Osteocyte (in vitro differentiated cells): ENCODE data around the gene STIMATE. TPM values are rescaled to one million over a fixed set of nuclear protein-coding genes. Genes with fewer than 3 reads are reported as not detected.

Source experiments
- DNase-seq: peaks from one replicate; pipeline ENCODE4 v3.0.0; 2021; ENCODE audit warnings: mixed read lengths; ENCODE audit not compliant: unreplicated experiment; ENCODE audit errors: extremely low spot score
- H3K27ac Mint-ChIP-seq: one replicate; pipeline ENCODE4 v1.8.0; 2021; ENCODE audit warnings: mild to moderate bottlenecking, mixed read lengths; ENCODE audit not compliant: unreplicated experiment
- H3K27me3 Mint-ChIP-seq: one replicate; pipeline ENCODE4 v1.8.0; 2021; ENCODE audit warnings: mixed read lengths; ENCODE audit not compliant: unreplicated experiment
- H3K36me3 Mint-ChIP-seq: one replicate; pipeline ENCODE4 v1.8.0; 2021; ENCODE audit warnings: mixed read lengths; ENCODE audit not compliant: unreplicated experiment
- H3K4me1 Mint-ChIP-seq: one replicate; pipeline ENCODE4 v1.8.0; 2021; ENCODE audit warnings: mixed read lengths; ENCODE audit not compliant: unreplicated experiment
- H3K4me3 Mint-ChIP-seq: one replicate; pipeline ENCODE4 v1.8.0; 2021; ENCODE audit warnings: mild to moderate bottlenecking, moderate library complexity, mixed read lengths; ENCODE audit not compliant: unreplicated experiment
- H3K9me3 Mint-ChIP-seq: one replicate; pipeline ENCODE4 v1.8.0; 2021; ENCODE audit warnings: mixed read lengths; ENCODE audit not compliant: unreplicated experiment
- total RNA-seq: library from RNA; stranded (reverse); gene quantifications from 2 replicates; pipeline ENCODE4 v1.2.1, GENCODE V29; 2021
- TF ChIP-seq, protein P1 (sequence below): fragments of 200-600 bp; sonication (generic); IDR thresholded peaks from 2 replicates; pipeline ENCODE4 v1.5.0; 2021; ENCODE audit warnings: antibody characterized with exemption, mild to moderate bottlenecking, moderate library complexity

The STIMATE gene
- total RNA-seq, 1 donor from 2014 or later, result 25.3 TPM

DNA sequence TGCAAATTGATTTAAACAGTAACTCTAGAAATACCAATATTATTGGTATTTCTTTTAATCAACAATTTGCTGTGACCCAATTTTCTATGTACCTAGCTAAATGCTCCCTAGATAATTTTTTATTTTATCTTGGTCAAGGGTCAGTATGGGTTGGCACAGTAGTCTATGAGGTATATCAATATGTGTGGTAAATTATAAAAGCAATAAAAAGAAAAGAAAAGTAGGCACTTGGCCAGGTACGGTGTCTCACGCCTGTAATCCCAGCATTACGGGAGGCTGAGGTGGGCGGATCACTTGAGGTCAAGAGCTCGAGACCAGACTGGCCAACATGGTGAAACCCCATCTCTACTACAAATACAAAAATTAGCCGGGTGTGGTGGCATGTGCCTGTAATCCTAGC is 34.0 kb upstream of the STIMATE start:
- H3K4me1 Mint-ChIP-seq, result no peaks in the 10 kb centered on the region
- no peaks in the 10 kb centered on the region for H3K9me3 Mint-ChIP-seq
- H3K27me3 Mint-ChIP-seq, result no peaks in the 10 kb centered on the region
- DNase-seq, result no peak
- peaks cover 3% of the 10 kb centered on the region for H3K36me3 Mint-ChIP-seq
- no peak overlapping the region for H3K27ac Mint-ChIP-seq
- TF ChIP-seq, protein P1, sequence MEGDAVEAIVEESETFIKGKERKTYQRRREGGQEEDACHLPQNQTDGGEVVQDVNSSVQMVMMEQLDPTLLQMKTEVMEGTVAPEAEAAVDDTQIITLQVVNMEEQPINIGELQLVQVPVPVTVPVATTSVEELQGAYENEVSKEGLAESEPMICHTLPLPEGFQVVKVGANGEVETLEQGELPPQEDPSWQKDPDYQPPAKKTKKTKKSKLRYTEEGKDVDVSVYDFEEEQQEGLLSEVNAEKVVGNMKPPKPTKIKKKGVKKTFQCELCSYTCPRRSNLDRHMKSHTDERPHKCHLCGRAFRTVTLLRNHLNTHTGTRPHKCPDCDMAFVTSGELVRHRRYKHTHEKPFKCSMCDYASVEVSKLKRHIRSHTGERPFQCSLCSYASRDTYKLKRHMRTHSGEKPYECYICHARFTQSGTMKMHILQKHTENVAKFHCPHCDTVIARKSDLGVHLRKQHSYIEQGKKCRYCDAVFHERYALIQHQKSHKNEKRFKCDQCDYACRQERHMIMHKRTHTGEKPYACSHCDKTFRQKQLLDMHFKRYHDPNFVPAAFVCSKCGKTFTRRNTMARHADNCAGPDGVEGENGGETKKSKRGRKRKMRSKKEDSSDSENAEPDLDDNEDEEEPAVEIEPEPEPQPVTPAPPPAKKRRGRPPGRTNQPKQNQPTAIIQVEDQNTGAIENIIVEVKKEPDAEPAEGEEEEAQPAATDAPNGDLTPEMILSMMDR, result no peak
- H3K4me3 Mint-ChIP-seq, result no peak overlapping the region

DNA sequence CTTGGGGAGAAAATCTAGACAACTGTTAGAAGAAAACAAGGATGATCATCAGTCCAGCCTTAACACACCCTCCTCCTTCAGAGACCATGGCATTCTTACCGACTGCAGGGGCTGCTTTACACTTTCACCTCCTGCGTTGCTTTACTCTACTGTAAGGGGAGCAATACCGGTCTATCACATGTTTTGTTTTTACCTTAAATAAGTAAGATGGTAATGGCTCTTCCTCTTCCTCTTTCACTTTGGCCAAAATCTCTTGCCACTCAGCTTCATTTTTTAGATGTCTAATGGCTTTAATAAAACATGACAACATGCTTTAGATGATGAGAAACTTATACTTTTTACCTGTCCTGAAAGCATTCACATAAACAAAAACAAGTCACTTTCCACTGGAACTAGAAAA is 33.4 kb upstream of the STIMATE start:
- Mint-ChIP-seq H3K4me3 (no peak overlapping the region), H3K36me3 (peaks cover 3% of the 10 kb centered on the region), H3K27ac (no peak overlapping the region), H3K27me3 (no peaks in the 10 kb centered on the region), H3K4me1 (no peaks in the 10 kb centered on the region), H3K9me3 (no peaks in the 10 kb centered on the region)
- TF ChIP-seq, protein P1, result no peak
- no peak for DNase-seq

DNA sequence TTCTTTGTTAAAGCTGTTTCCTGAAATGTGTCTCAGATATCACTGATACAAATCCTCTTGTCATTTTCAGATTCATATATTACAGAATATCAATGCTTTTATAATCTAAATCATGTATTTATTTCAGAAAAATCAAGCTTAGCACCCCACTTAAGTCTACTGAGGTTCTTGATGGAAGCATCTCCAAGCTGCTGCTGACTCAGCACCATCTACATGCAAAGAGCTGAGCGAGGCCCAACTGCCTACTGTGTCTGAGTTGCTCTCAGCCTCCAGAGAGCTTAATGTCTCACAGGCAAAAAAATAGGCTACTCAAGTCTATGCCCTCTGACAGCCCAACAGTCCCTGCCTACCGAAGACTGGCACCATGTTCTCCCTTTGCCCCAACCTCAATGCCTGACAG is 29.2 kb upstream of the STIMATE start:
- DNase-seq, result no peak
- H3K36me3 Mint-ChIP-seq, result peaks cover 3% of the 10 kb centered on the region
- no peak overlapping the region for H3K27ac Mint-ChIP-seq
- TF ChIP-seq, protein P1, result no peak
- H3K4me3 Mint-ChIP-seq, result no peak overlapping the region
- no peaks in the 10 kb centered on the region for H3K4me1 Mint-ChIP-seq
- H3K27me3 Mint-ChIP-seq, result no peaks in the 10 kb centered on the region
- no peaks in the 10 kb centered on the region for H3K9me3 Mint-ChIP-seq

DNA sequence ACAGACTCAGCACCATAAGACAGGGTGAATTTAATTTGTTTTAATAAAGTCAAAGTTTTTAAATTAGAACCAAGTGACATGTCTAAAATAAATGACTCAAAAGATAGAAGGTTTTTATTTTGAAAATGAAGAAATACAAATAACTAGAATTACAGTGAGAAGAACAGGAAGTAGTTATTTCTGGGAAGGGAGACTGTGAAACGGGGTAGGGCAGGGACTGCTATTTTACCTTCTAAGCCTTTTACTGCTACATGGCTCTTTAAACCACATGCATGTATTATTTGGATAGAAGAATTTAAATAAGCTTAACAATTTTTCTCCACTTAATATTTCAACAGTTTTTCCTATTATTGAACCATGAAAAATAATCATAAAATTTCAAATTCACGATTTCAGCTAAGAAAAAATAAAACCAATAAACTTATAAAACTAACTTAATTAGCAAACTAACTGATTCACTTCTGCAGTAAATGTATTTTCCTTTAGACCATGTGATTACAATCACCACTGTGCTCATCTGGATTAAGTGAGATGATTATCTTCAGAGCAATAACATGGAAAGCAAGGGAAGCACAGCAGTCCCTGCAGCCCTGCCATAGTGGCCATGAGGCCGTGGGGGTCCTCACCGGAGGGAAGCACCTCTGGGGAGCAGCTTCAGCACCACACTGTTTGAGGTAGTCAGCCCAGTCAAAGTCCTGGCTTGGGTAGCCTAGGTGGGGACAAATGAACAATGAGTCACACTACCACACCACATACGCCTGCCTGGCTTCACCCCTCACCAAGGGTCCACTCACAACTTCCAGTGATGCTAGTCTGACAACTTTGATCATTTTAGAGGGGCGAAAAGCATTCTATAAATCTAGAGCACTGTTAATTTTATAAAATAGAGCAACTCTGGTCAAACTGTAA is 28.3 kb upstream of the STIMATE start:
- DNase-seq, result no peak
- TF ChIP-seq, protein P1, result no peak
- Mint-ChIP-seq H3K27ac (no peak overlapping the region), H3K36me3 (peaks cover 3% of the 10 kb centered on the region), H3K4me3 (no peak overlapping the region), H3K27me3 (no peaks in the 10 kb centered on the region), H3K4me1 (no peaks in the 10 kb centered on the region), H3K9me3 (no peaks in the 10 kb centered on the region)

DNA sequence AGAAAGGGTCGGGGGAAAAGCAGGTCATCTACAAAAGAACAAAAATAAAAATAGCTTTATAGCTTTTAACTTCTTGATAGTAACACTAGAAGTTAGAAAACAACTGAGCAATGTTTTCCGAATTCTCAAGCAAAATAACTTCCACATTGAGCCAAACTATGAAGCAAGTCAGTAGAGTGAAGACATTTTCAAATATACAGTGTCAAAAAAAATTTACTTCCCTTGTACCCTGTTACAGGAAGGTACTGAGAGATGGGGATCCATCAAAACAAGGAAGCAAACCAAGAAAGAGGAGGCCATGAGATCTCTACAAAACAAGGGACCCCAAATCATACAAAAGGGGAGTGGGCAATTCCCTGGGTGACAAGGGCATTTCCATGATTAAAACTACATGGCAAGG is 26.6 kb upstream of the STIMATE start:
- DNase-seq, result no peak
- Mint-ChIP-seq H3K9me3 (no peaks in the 10 kb centered on the region), H3K36me3 (peaks cover 7% of the 10 kb centered on the region), H3K27ac (no peak overlapping the region), H3K27me3 (no peaks in the 10 kb centered on the region), H3K4me1 (no peaks in the 10 kb centered on the region), H3K4me3 (no peak overlapping the region)
- TF ChIP-seq, protein P1, result no peak
